Astrocyte (in vitro differentiated cells and primary cell): ENCODE results near the gene SYNPO2. TPM values are rescaled to one million over a fixed set of nuclear protein-coding genes. Genes with fewer than 3 reads are reported as not detected.

Experiments
- DNase-seq: peaks from one replicate; pipeline ENCODE4 v3.0.0-alpha.2; 2010; ENCODE audit warnings: low read depth
- FAIRE-seq: peaks from 2 replicates; lab custom pipeline; 2011; peaks lifted over from hg19 to GRCh38; lab: Jason Lieb, UNC
- H2AFZ ChIP-seq: 2 replicates; pipeline ENCODE4 v1.6.0; 2012; ENCODE audit warnings: low read depth, low read length, inconsistent platforms
- H3K27ac ChIP-seq: 2 replicates; pipeline ENCODE4 v1.5.1; 2011; ENCODE audit warnings: low read depth, low read length, inconsistent platforms
- H3K27me3 ChIP-seq: 2 replicates; pipeline ENCODE4 v1.6.0; 2011; ENCODE audit warnings: low read length, inconsistent platforms; ENCODE audit not compliant: insufficient read depth
- H3K36me3 ChIP-seq: 2 replicates; pipeline ENCODE4 v1.5.1; 2011; ENCODE audit warnings: low read length, inconsistent platforms; ENCODE audit not compliant: insufficient read depth
- H3K4me1 ChIP-seq: 2 replicates; pipeline ENCODE4 v1.5.1; 2011; ENCODE audit warnings: low read length, inconsistent platforms; ENCODE audit not compliant: insufficient read depth
- H3K4me2 ChIP-seq: 2 replicates; pipeline ENCODE4 v1.6.0; 2012; ENCODE audit warnings: low read length, inconsistent platforms
- H3K4me3 ChIP-seq: 2 replicates; pipeline ENCODE4 v1.5.1; 2011; ENCODE audit warnings: low read depth, mild to moderate bottlenecking, low read length, inconsistent platforms; ENCODE audit not compliant: insufficient read depth
- H3K79me2 ChIP-seq: 2 replicates; pipeline ENCODE4 v1.6.0; 2012; ENCODE audit warnings: mild to moderate bottlenecking, low read length, inconsistent platforms; ENCODE audit not compliant: insufficient read depth
- H3K9ac ChIP-seq: 2 replicates; pipeline ENCODE4 v1.6.0; 2012; ENCODE audit warnings: mild to moderate bottlenecking, low read length, inconsistent platforms
- H3K9me3 ChIP-seq: 2 replicates; pipeline ENCODE4 v1.5.1; 2012; ENCODE audit warnings: low read depth, mild to moderate bottlenecking, low read length, inconsistent platforms; ENCODE audit not compliant: insufficient read depth
- H4K20me1 ChIP-seq: 2 replicates; pipeline ENCODE4 v1.6.0; 2012; ENCODE audit warnings: low read length, inconsistent platforms; ENCODE audit not compliant: insufficient read depth
- H3K27ac Mint-ChIP-seq: one replicate; pipeline ENCODE4 v1.8.0; 2021; ENCODE audit warnings: mild to moderate bottlenecking, mixed read lengths; ENCODE audit not compliant: unreplicated experiment
- H3K27me3 Mint-ChIP-seq: one replicate; pipeline ENCODE4 v1.8.0; 2021; ENCODE audit warnings: low read depth, mixed read lengths; ENCODE audit not compliant: unreplicated experiment
- H3K36me3 Mint-ChIP-seq: one replicate; pipeline ENCODE4 v1.8.0; 2021; ENCODE audit warnings: low read depth, mixed read lengths; ENCODE audit not compliant: unreplicated experiment
- H3K4me1 Mint-ChIP-seq: one replicate; pipeline ENCODE4 v1.8.0; 2021; ENCODE audit warnings: low read depth, mixed read lengths; ENCODE audit not compliant: unreplicated experiment
- H3K4me3 Mint-ChIP-seq: one replicate; pipeline ENCODE4 v1.8.0; 2021; ENCODE audit warnings: mild to moderate bottlenecking, moderate library complexity, mixed read lengths; ENCODE audit not compliant: unreplicated experiment
- H3K9me3 Mint-ChIP-seq: one replicate; pipeline ENCODE4 v1.8.0; 2021; ENCODE audit warnings: mild to moderate bottlenecking, mixed read lengths; ENCODE audit not compliant: unreplicated experiment
- CTCF ChIP-seq: IDR thresholded peaks from 2 replicates; pipeline ENCODE4 v1.5.1; 2011; ENCODE audit warnings: low read depth, mild to moderate bottlenecking, inconsistent platforms, low read length, moderate library complexity; ENCODE audit not compliant: insufficient read depth
- EZH2 ChIP-seq: IDR thresholded peaks from 2 replicates; pipeline ENCODE4 v1.6.1; 2012; ENCODE audit warnings: mild to moderate bottlenecking, low read length, inconsistent platforms; ENCODE audit not compliant: insufficient read depth
- total RNA-seq: library from RNA; stranded (reverse); gene quantifications from 2 replicates; pipeline ENCODE4 v1.2.1, GENCODE V29; 2021

SYNPO2 gene
- total RNA-seq, 1 donor from 2014 or later = 4.2 TPM

- FAIRE-seq = no peak
- Mint-ChIP-seq H3K36me3 (no peaks in the 10 kb centered on the region), H3K27ac (no peak overlapping the region), H3K4me1 (peaks cover 2% of the 10 kb centered on the region), H3K27me3 (no peaks in the 10 kb centered on the region), H3K4me3 (no peak overlapping the region), H3K9me3 (peaks cover 3% of the 10 kb centered on the region)
- no peaks in the 10 kb centered on the region for H3K27me3 ChIP-seq
- no peak overlapping the region for H2AFZ ChIP-seq
- no peaks in the 10 kb centered on the region for H4K20me1 ChIP-seq
- H3K4me3 ChIP-seq = no peak overlapping the region
- no peak for DNase-seq
- no peak for TF ChIP-seq EZH2
- TF ChIP-seq CTCF = no peak
- no peaks in the 10 kb centered on the region for H3K79me2 ChIP-seq
- no peaks in the 10 kb centered on the region for H3K36me3 ChIP-seq
- no peak overlapping the region for H3K4me2 ChIP-seq
- no peaks in the 10 kb centered on the region for H3K9me3 ChIP-seq
- no peak overlapping the region for H3K27ac ChIP-seq
- no peak overlapping the region for H3K9ac ChIP-seq
- H3K4me1 ChIP-seq = peaks cover 4% of the 10 kb centered on the region
These were observed 192.8 kb downstream of the SYNPO2 start for GRCh38 chr4:119081542-119081859.

- H3K27me3 Mint-ChIP-seq = no peaks in the 10 kb centered on the region
- Histone ChIP-seq H4K20me1 (no peaks in the 10 kb centered on the region), H3K36me3 (no peaks in the 10 kb centered on the region), H3K4me3 (no peak overlapping the region), H3K4me1 (peaks cover 4% of the 10 kb centered on the region), H3K4me2 (no peak overlapping the region), H3K27me3 (no peaks in the 10 kb centered on the region), H3K9me3 (no peaks in the 10 kb centered on the region), H3K27ac (no peak overlapping the region), H3K79me2 (no peaks in the 10 kb centered on the region), H3K9ac (no peak overlapping the region), H2AFZ (peak overlapping the region; percentile 14)
- FAIRE-seq = no peak
- H3K36me3 Mint-ChIP-seq = no peaks in the 10 kb centered on the region
- DNase-seq = no peak
- H3K27ac Mint-ChIP-seq = no peak overlapping the region
- peaks cover 2% of the 10 kb centered on the region for H3K4me1 Mint-ChIP-seq
- no peak overlapping the region for H3K4me3 Mint-ChIP-seq
- TF ChIP-seq CTCF (no peak), EZH2 (no peak)
- peaks cover 3% of the 10 kb centered on the region for H3K9me3 Mint-ChIP-seq
These were observed 193.3 kb downstream of the SYNPO2 start for GRCh38 chr4:119081943-119082342.

GRCh38 chr4:119082661-119083060, 194.0 kb downstream of the SYNPO2 start:
- Histone ChIP-seq H3K4me2 (no peak overlapping the region), H3K27ac (no peak overlapping the region), H3K9me3 (no peaks in the 10 kb centered on the region), H3K4me3 (no peak overlapping the region), H2AFZ (no peak overlapping the region), H3K9ac (no peak overlapping the region), H3K36me3 (no peaks in the 10 kb centered on the region), H3K79me2 (no peaks in the 10 kb centered on the region), H3K4me1 (peaks cover 4% of the 10 kb centered on the region), H4K20me1 (no peaks in the 10 kb centered on the region), H3K27me3 (no peaks in the 10 kb centered on the region)
- DNase-seq (no peak), FAIRE-seq (no peak)
- TF ChIP-seq CTCF (no peak), EZH2 (no peak)
- no peaks in the 10 kb centered on the region for H3K27me3 Mint-ChIP-seq
- no peak overlapping the region for H3K4me3 Mint-ChIP-seq
- H3K36me3 Mint-ChIP-seq = no peaks in the 10 kb centered on the region
- H3K27ac Mint-ChIP-seq = no peak overlapping the region
- H3K9me3 Mint-ChIP-seq = peaks cover 3% of the 10 kb centered on the region
- peaks cover 2% of the 10 kb centered on the region for H3K4me1 Mint-ChIP-seq
